Neural crest cell (in vitro differentiated cells): ENCODE measurements around the gene BABAM2. TPM values are rescaled to one million over a fixed set of nuclear protein-coding genes. Genes with fewer than 3 reads are reported as not detected.

ENCODE experiments used
- DNase-seq: peaks from one replicate; pipeline ENCODE4 v3.0.0; 2021; ENCODE audit warnings: low read depth, mixed read lengths, low spot score
- H3K27ac Mint-ChIP-seq: one replicate; pipeline ENCODE4 v1.8.0; 2021; ENCODE audit warnings: mild to moderate bottlenecking, mixed read lengths; ENCODE audit not compliant: unreplicated experiment
- H3K27me3 Mint-ChIP-seq: 2 replicates; pipeline ENCODE4 v1.8.0; 2021; ENCODE audit warnings: low read depth, mild to moderate bottlenecking, mixed read lengths
- H3K36me3 Mint-ChIP-seq: 2 replicates; pipeline ENCODE4 v1.8.0; 2021; ENCODE audit warnings: low read depth, mild to moderate bottlenecking, mixed read lengths
- H3K4me1 Mint-ChIP-seq: 2 replicates; pipeline ENCODE4 v1.8.0; 2021; ENCODE audit warnings: mixed read lengths
- H3K4me3 Mint-ChIP-seq: one replicate; pipeline ENCODE4 v1.8.0; 2021; ENCODE audit warnings: mild to moderate bottlenecking, mixed read lengths
- H3K9me3 Mint-ChIP-seq: 2 replicates; pipeline ENCODE4 v1.8.0; 2021; ENCODE audit warnings: mixed read lengths
- CTCF ChIP-seq: fragments of 200-600 bp; sonication (generic); conservative IDR thresholded peaks from 2 replicates; pipeline ENCODE4 v1.5.0; 2021; ENCODE audit warnings: antibody characterized with exemption, mild to moderate bottlenecking
- total RNA-seq: library from RNA; stranded (reverse); gene quantifications from 2 replicates; pipeline ENCODE4 v1.2.1, GENCODE V29; 2021

Gene BABAM2
- total RNA-seq, 1 donor from 2014 or later, result 28.6 TPM

- Mint-ChIP-seq H3K36me3 (peaks cover 6% of the 10 kb centered on the region), H3K27me3 (no peaks in the 10 kb centered on the region), H3K9me3 (no peaks in the 10 kb centered on the region), H3K27ac (no peak overlapping the region), H3K4me3 (no peak overlapping the region), H3K4me1 (peaks cover 11% of the 10 kb centered on the region)
- TF ChIP-seq CTCF, result no peak
- DNase-seq, result no peak
Measured at GRCh38 chr2:27907547-27907946, 17.0 kb downstream of the BABAM2 start.

GRCh38 chr2:27909901-27910300 is 19.4 kb downstream of the BABAM2 start:
- H3K4me1 Mint-ChIP-seq, result peaks cover 11% of the 10 kb centered on the region
- peaks cover 3% of the 10 kb centered on the region for H3K36me3 Mint-ChIP-seq
- no peak for TF ChIP-seq CTCF
- DNase-seq, result no peak
- H3K27ac Mint-ChIP-seq, result no peak overlapping the region
- H3K27me3 Mint-ChIP-seq, result no peaks in the 10 kb centered on the region
- no peaks in the 10 kb centered on the region for H3K9me3 Mint-ChIP-seq
- H3K4me3 Mint-ChIP-seq, result no peak overlapping the region

GRCh38 chr2:27911458-27912210 is 21.1 kb downstream of the BABAM2 start:
- Mint-ChIP-seq H3K4me3 (no peak overlapping the region), H3K4me1 (peaks cover 11% of the 10 kb centered on the region), H3K27ac (no peak overlapping the region), H3K36me3 (peaks cover 2% of the 10 kb centered on the region), H3K9me3 (no peaks in the 10 kb centered on the region), H3K27me3 (no peaks in the 10 kb centered on the region)
- DNase-seq, result no peak
- TF ChIP-seq CTCF, result no peak

GRCh38 chr2:27912512-27912911 is 22.0 kb downstream of the BABAM2 start:
- Mint-ChIP-seq H3K9me3 (no peaks in the 10 kb centered on the region), H3K36me3 (peaks cover 2% of the 10 kb centered on the region), H3K27ac (no peak overlapping the region), H3K27me3 (no peaks in the 10 kb centered on the region), H3K4me3 (no peak overlapping the region), H3K4me1 (peaks cover 11% of the 10 kb centered on the region)
- DNase-seq, result no peak
- TF ChIP-seq CTCF, result no peak

- Mint-ChIP-seq H3K27me3 (no peaks in the 10 kb centered on the region), H3K4me3 (no peak overlapping the region), H3K4me1 (peaks cover 11% of the 10 kb centered on the region), H3K36me3 (peaks cover 2% of the 10 kb centered on the region), H3K9me3 (no peaks in the 10 kb centered on the region), H3K27ac (no peak overlapping the region)
- no peak for TF ChIP-seq CTCF
- DNase-seq, result no peak
Measured at GRCh38 chr2:27914041-27914804, 23.7 kb downstream of the BABAM2 start.
